D341Med (cell line): ENCODE results near the gene KRTAP4-4.
"Not testable (repeated sequence)": the region's sequence is repeated elsewhere in the genome, so short reads cannot be mapped to it uniquely, and the experiment has no call there.

ENCODE experiments used
- DNase-seq: peaks from one replicate; pipeline ENCODE4 v3.0.0; 2012; ENCODE audit warnings: low spot score

Gene KRTAP4-4

DNA sequence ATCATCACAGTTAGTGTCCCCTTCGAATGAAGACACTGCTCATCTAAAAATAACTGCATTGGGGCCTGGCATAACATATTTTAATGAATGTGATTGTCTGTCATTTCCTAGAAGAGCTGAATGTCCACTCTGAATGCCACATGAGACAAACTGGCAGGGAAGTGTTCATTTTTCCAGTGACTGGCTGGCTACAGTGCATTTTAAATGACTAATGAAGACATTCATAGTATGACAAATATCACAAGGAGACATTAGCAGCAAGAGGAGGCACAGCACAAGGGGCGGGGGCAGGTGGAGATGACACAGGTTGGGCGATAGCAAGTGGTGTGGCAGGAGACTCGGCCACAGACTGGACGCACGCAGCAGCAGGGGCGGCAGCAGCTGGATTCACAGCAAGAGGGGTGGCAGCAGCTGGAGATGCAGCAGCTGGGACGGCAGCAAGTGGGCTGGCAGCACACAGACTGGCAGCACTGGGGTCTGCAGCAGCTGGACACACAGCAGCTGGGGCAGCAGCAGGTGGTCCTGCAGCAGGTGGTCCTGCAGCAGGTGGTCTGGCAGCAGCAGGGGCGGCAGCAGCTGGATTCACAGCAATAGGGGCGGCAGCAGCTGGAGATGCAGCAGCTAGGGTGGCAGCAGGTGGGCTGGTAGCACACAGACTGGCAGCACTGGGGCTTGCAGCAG lies 11.4 kb downstream of the KRTAP4-4 start:
- DNase-seq: not testable (repeated sequence)

DNA sequence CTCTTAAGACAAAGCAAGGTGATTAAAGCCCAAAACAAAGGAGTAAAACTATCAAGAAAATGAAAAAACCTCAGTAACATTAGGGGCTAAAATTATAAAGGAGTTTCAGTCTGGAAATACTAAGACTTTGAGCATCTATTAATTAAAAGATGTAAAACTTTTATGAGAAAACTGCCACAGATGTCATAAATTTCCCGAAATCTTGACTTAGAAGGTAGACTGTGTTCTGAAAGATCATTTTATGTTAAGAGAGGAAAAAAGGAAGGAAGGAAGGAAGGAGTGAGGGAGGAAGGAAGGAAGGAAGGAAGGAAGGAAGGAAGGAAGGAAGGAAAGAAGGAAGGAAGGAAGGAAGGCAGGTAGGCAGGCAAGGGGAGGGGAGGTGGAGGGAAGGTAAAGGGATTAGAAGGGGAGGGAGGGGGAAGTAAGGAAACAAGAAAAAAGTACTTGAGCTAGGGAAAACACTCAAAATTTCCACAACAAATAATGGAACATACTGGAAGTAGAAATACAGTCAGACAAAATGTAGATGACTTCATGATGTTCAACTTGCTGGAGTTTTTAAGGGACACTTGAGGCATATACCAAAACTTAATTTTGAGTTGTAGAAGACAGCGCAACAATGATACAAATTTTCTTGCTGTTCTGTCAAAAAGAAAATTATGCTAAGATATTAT lies 12.9 kb downstream of the KRTAP4-4 start:
- no peak for DNase-seq

DNA sequence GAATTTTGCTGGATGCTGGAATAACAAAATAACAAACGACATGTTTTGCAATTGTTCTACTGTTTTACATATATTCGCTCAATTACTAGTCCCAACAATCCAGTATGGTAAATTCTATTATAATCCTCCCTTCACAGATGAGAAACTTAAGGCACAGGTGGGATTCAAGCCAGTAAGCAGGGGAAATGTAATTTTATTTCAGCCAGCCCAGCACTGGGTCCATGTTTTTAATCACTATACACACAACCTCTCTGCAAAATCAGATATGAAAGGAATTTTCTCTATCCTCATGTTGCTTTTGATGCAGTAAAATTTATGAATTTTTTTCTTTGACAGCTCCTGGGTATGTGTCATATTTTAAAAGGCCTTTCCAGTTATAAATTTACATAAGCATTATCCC lies 15.3 kb downstream of the KRTAP4-4 start:
- DNase-seq: no peak

DNA sequence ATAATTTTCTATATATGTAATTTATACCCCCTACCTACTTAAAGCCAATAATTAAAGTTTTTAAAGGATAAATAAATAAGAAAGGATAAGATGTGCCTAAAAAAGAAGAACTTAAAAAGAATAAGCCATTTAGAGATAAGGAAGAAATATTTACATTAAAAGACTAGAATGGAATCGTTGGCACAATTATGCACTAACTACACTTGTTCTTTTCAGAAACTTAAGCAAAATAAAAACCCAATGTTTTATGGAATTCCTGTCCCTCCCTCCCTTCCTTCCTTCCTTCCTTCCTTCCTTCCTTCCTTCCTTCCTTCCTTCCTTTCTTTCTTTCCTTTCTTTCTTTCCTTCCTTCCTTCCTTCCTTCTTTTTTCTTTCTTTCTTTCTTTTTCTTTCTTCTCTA lies 15.7 kb downstream of the KRTAP4-4 start:
- DNase-seq: no peak

DNA sequence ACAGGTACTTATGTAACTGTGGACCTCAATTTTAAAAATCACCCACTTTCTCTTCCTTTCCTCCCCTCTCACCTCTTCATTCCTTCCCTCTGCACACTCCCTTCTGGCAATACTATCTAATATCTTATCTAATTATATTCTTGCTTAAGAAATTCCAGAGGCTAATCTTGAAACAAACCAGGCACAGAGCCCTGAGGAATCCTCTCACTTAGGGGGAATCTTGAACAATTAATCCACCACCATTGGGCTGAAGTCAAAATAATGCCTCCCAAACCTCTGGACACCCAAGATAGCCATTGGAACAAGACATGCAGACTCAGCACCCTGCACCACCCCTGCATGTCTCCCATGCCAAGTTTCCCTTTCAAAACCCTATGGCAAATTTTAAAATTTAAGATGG lies 19.2 kb downstream of the KRTAP4-4 start:
- no peak for DNase-seq

DNA sequence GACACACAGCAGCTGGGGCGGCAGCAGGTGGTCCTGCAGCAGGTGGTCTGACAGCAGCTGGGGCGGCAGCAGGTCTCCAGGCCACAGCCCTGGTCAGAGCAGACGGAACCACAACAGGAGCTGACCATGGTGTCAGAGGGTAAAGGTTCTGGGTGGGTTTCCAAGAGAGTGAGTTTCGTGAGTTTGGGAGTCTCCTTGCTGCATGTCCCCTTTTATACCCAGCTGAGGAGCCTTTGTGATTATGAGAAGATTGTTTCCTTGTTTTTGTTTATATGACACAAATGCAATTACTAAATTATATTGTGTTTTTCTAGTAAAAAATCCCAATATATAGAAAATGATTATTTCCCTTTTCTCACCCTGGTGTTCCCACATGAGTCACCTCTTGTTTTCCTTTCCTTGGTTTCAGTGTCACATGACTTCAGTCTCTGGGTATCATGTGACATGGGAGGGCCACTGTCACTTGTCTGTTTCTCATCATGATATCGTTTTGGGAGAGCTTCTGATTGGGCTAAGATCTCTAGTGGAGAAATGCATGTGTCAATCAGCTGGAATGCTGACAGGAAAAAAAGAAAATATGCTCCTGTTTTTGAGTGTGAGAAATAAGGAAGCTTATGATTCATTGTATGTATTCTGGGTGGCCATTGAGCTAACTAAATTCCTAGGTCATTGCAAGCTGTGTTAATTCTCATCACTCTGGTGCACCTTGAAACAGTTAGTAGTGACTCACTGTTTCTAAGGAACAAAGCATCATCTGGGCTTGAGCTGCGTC lies 20.0 kb downstream of the KRTAP4-4 start, which contains the start of gene KRTAP4-6:
Gene KRTAP4-6 (minus strand): TSS at position 185 of the 772 bp plus-strand sequence. CDS start 57 bp downstream, at position 128.
- DNase-seq: no peak

DNA sequence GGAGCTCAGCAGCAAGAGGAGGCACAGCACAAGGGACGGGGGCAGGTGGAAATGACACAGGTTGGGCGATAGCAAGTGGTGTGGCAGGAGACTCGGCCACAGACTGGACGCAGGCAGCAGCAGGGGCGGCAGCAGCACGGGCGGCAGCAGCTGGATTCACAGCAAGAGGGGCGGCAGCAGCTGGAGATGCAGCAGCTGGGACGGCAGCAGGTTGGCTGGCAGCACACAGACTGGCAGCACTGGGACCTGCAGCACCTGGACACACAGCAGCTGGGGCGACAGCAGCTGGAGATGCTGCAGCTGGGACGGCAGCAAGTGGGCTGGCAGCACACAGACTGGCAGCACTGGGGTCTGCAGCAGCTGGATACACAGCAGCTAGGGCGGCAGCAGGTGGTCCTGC lies 20.7 kb downstream of the KRTAP4-4 start:
- not testable (repeated sequence) for DNase-seq

DNA sequence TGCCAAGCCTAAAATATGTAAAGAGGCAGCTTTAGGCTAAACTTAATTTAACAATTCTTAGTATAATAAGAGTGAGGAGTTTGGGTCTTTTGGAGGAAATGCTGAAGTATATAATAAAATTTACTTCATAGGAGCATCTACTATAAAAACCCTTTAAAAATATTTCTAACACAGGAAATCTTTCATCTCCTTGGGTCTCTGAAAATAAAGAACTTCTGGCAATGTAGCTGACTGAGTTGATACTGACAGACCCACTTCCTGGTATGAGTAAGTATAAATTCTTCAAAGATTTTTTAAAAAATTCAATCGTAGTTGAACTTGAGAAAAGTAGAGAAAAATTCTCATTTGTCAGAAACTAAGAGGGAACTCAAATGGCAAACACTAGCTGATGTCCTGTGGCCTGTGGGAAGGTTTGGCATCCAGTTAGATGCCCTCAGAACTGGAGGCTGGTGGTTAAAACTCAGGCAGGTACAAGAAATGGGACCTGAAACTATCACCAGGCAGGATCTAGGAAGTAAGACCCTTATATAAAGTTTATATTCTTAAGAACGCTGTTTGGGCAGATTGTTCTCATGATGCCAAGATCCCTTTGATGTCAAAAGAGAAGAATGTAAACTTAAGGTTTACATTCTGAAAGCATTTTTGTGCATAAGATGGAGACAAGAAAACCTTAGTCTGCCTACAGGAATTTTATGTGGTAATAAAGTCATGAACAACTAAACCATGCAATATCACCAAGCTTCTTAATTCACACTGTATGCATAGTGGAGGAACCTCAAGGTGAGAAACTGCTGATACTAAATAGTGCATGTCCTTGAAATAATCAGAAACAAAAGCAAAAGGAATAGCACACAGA lies 26.4 kb downstream of the KRTAP4-4 start:
- no peak for DNase-seq

DNA sequence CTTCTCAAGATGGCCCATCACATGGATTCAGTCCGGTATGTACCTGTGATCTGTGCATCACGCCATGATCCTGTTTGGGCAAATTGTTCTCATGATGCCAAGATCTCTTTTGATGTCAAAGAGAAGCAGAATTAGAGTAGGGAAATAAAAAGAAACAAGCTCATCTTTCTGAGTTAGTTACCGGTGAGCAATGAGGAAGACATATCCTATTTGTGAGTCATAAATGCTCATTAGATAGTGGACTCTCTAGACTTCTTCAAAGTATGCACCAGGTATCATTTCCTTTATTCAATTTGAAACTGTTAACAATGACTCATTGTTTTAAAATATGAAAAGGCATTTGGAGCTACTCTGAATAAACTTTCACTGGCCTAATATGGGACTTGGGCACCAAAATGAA lies 28.6 kb downstream of the KRTAP4-4 start:
- DNase-seq: no peak

DNA sequence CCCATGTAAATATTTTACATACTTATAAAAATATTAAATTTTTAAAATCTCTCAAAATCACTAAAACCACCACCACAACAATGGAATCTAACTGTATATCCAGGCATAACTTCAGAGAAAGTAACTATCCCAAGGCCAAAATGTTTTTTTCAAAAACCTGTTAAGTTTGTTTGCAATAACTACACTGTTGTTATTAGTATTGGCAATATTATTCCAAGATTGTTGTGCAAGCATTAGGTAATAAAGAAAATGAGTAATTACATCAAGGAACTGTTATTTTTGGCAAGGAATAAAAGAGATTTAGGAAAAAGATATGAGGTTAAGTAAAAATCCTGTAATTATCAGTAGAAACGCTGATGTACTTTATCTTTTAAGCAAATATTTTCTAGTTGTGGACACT lies 33.2 kb downstream of the KRTAP4-4 start:
- no peak for DNase-seq

DNA sequence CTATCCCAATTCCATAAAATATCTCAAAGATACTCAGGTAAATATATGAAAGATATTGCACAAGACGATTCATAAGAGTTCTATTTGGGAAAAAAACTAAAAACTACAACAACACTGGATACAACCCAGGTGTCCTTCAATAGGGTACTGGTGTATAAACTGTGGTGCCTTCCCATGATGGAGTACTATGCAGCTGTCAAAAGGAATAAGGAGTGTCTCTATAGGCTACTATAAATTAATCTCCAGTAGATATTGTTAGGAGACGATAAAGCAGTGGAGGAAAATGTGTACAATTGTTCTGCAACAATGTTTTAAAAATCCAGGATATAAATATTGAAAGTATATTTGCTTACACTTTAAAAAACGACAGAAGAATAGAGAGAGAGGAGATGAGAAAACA lies 34.1 kb downstream of the KRTAP4-4 start:
- DNase-seq: no peak

DNA sequence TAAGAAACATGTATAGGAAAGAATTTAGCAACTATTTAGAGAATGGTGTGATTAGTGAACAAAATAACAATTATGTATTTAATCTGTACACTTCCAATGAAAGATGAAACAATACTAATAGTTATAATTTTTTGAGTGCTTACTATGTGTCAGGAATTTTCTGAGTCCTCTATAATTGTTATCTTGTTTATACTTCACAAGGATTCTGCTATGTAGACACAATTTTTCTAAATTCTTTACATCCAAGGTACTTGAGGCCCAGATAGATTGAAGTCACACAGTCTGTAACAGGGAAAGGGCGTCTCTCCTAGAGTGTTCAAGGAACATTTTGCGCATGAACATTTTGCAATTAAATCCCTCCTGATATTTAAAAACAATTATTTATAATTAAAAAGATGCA lies 35.5 kb downstream of the KRTAP4-4 start:
- no peak for DNase-seq

DNA sequence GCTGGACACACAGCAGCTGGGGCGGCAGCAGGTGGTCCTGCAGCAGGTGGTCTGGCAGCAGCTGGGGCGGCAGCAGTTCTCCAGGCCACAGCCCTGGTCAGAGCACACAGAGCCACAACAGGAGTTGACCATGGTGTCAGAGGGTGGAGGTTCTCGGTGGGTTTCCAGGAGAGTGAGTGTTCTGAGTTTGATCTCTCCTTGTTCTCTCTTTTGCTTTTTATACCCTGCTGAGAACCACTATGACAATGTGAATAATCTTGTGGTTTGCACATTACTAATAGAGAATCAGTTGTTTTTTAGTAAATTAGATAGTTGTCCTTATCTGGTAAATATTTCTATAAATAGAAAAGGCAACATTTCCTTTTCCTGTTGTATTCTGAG lies 36.6 kb downstream of the KRTAP4-4 start, which contains the start of gene KRTAP4-12:
Gene KRTAP4-12 (minus strand): TSS at position 192 of the 381 bp plus-strand sequence. CDS start 60 bp downstream, at position 132.
- DNase-seq: not testable (repeated sequence)

DNA sequence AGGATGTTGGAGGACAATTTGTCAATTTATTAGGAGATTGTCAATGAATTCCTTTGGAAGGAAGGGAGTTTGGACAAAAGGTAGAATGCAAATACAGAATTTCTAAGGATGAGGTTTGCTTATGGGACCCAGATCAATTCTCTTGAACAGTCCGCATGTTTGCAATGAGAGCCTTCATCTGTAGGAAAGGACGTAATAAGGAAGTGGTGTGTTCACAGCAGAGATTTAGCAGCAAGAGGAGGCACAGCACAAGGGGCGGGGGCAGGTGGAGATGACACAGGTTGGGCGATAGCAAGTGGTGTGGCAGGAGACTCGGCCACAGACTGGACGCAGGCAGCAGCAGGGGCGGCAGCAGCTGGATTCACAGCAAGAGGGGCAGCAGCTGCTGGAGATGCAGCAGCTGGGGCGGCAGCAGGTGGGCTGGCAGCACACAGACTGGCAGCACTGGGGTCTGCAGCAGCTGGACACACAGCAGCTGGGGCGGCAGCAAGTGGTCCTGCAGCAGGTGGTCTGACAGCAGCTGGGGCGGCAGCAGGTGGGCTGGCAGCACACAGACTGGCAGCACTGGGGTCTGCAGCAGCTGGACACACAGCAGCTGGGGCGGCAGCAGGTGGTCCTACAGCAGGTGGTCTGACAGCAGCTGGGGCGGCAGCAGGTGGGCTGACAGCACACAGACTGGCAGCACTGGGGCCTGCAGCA lies 37.1 kb downstream of the KRTAP4-4 start:
- not testable (repeated sequence) for DNase-seq

DNA sequence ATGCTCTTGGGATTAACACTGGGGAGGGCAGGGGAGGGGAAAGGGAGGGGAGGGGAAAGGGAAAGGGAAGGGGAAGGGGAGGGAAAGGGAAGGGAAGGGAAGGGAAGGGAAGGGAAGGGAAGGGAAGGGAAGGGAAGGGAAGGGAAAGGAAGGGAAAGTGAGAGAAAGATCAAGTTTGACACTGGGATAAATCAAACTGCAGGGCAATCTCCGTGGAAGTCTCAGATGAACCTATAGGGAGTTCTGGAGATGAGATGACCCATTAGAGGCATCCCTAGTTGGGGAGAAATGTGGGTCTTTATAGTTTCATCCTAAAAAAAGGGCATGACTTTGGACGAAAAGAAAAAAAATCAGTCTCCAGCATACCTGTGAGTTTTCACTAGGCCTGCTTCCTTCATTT lies 38.8 kb downstream of the KRTAP4-4 start:
- DNase-seq: no peak

DNA sequence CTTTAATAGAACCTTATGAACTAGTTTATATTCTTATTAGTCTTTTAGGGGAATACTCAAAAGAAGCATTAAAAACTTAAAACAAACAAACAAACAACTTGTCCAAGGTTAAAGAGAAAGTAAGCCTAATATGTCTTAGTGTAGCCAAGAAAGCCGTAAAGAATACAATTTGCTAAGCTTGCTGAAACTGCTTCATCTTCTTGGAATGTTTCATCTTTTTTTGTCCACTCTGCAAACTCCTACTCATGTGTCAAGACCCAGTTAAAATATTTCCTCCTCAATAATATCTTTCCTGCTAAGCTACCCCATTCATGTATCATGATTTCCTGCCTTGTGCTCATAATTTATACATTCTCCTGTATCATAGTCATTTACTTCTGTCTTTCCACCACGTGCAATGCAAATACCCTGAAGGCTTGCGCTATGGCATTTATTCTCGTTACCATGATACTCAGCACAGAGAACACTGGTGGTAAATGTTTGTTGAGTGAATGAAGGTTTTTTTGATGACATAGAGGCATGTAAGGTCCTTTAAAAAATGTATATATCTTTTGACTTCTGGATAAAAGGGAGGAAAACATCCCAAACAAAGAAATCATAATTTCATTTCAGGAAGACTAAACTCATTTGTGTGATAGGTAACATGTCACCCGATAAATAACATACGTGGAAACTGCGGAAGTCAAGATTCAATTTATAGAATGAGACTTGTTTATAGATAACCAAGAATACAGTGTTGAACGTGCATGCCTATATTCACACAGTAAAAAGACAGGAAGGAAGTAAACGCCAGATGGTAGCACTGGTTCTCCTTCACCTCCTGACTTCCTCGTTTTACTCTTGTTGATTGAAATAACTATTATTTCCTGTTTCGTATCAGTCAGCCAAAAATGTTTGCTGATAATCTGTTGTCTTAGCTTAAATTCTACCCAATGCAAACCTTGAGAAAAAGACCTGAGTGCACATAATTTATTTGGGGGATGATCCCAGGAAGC lies 40.6 kb downstream of the KRTAP4-4 start:
- DNase-seq: not testable (repeated sequence)

DNA sequence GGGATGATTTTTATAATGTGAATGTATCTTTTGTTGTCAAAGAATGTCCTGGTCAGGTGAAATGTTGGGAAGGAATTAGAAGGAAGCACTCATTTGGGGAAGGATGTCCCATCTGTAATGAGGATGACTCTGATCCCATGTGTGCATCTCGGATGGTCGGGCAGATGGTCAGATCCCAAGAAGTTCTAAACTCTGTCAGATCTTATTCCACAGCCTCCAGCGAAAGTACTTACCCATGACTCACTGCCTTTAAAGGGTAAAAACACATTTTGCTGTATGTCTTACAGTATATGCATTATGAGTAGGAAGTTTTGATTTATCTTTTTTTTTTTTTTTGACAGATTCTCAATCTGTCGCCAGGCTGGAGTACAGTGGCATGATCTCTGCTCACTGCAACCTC lies 41.8 kb downstream of the KRTAP4-4 start:
- DNase-seq: no peak

DNA sequence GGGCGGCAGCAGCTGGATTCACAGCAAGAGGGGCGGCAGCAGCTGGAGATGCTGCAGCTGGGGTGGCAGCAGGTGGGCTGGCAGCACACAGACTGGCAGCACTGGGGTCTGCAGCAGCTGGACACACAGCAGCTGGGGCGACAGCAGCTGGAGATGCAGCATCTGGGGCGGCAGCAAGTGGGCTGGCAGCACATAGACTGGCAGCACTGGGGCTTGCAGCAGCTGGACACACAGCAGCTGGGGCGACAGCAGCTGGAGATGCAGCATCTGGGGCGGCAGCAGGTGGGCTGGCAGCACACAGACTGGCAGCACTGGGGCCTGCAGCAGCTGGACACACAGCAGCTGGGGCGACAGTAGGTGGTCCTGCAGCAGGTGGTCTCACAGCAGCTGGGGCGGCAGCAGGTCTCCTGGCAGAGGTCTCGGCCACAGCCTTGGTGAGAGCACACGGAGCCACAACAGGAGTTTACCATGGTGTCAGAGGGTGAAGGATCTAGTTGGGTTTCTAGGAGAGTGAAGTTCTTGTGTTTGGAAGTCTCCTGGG lies 42.6 kb downstream of the KRTAP4-4 start, which contains the start of gene KRTAP4-11:
Gene KRTAP4-11 (minus strand): TSS at position 528 of the 541 bp plus-strand sequence. CDS start 58 bp downstream, at position 470.
- not testable (repeated sequence) for DNase-seq

DNA sequence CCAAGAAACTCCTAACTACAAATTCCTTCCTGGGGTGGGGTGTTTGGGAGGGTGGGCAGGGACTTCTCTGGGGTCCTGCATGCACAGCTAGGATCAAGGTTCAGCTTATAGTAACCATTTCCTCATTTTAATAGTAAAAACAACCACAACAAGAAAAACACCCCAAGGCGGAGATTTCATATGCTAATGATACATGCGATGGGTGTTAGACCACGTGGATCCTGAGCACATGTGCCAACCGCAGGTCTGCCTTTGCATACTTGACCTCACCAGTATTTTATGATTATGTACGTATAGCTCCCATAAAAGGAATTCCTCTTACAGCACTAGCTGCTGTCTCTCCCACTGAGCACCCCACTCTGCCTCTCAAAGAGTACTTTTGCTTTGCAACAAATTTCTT lies 44.3 kb downstream of the KRTAP4-4 start:
- no peak for DNase-seq
